SHP77 treated with DMSO at 0.1 percent for 48 hours (cell line): ENCODE results near the gene RPH3AL.
"Not testable (repeated sequence)": the region's sequence is repeated elsewhere in the genome, so short reads cannot be mapped to it uniquely, and the experiment has no call there.

ENCODE experiments used
- DNase-seq: peaks from one replicate; lab custom pipeline; 2025; lab: John Stamatoyannopoulos, UW

RPH3AL gene

DNA sequence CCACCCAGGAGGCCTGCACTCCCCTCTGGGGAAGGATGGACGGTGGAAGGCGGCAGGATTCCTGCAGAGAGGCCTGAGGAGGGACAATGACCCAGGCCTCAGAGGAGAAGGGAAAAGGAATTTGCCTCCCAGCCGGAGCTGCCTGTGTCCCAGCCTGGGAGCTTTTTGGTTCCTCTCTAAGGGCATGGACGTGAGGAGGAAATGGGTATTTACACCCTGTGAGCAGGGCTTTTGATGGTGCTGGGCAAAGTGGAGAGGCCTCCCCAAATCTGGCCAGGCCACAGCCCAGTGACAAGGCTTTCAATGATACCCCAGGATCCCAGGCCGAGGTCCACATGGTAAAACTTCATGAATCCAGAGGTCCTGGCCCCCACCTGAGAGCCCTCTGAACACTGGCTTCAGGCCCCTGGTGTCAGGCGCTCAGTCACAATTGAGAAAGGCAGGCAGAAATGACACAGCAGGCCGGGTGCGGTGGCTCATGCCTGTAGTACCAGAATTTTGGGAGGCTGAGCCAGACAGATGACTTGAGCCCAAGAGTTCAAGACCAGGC lies 115.1 kb downstream of the RPH3AL start:
- DNase-seq = no peak

DNA sequence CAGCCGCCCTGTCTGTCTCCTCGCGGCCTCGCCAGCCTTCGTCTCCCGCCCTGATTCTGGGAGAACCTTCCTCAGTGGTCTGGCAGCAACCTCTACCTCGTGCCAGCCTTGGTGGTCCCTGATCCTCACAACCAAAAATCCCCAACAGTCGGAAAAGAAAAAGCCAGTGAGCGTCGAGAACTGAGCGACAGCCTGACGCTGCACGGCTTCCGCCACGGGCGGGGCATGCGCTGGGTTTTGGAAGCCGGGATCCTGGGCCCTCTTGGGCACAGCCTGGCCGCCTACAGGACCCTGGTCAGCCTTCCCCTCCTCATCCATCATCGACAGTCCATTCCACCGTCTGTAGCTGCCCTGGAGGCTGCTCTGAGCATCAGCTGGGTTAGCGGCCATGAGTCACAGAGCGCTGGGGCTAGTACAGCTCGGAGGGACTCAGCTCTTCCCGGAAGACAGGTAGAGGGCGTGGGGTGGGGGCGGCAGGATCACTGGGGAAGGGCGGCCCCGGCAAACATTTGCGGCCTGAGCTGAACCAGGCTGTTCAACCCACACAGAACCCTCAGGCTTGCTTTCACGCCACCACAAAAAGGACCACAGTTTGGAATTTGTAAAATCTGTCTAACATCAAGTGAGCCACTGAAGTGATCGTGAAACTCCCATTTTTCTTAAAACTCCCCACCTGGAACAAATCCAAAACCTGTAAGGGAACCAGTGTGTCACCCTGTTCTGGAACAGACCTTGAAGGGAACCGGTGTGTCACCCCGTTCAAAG lies 115.8 kb downstream of the RPH3AL start:
- DNase-seq = no peak

DNA sequence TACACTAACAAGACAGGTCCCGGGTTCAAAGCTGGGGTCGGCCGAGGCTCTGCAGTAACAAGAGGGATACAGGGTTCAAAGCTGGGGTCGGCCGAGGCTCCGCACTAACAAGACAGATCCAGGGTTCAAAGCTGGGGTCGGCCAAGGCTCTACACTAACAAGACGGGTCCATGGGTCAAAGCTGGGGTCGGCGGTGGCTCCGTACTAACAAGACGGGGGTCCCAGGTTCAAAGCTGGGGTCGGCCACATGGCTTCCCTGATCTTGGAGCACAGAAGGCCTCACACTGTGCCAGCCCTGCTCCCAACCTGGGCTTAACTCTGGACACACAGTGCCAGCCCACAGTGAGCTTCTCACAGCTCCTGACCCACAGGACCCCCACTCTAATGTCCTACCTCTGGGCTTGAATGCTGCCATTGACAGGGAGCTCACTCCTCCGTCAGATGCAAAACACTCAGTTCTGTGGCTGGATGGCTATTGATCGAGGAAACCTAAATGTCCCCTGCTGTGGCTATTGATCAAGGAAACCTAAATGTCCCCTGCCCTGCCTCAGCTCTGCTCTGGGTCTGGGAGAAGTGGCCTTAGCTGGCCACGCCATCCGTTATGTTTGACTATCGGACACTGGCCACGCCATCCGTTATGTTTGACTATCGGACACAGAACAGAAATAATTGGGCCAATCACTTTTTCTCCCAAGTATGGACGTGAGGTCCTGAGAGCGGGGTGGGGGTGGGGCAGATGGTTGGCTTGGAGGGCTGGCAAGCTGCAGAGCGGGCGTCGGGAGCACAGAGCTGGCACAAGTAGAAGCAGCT lies 116.6 kb downstream of the RPH3AL start:
- DNase-seq = no peak

DNA sequence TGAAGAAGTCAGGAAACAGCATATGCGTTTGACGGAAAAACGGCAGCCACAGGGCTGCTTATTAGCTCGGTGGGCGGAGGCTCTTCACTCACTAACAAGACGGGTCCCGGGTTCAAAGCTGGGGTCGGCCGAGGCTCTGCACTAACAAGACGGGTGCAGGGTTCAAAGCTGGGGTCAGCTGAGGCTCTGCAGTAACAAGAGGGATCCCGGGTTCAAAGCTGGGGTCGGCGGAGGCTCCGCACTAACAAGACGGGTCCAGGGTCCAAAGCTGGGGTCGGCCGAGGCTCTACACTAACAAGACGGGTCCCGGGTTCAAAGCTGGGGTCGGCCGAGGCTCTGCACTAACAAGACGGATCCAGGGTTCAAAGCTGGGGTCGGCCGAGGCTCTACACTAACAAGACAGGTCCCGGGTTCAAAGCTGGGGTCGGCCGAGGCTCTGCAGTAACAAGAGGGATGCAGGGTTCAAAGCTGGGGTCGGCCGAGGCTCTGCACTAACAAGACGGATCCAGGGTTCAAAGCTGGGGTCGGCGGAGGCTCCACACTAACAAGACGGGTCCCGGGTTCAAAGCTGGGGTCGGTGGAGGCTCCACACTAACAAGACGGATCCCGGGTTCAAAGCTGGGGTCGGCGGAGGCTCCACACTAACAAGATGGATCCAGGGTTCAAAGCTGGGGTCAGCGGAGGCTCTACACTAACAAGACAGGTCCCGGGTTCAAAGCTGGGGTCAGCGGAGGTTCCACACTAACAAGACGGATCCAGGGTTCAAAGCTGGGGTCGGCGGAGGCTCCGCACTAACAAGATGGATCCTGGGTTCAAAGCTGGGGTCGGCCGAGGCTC lies 117.4 kb downstream of the RPH3AL start:
- not testable (repeated sequence) for DNase-seq

DNA sequence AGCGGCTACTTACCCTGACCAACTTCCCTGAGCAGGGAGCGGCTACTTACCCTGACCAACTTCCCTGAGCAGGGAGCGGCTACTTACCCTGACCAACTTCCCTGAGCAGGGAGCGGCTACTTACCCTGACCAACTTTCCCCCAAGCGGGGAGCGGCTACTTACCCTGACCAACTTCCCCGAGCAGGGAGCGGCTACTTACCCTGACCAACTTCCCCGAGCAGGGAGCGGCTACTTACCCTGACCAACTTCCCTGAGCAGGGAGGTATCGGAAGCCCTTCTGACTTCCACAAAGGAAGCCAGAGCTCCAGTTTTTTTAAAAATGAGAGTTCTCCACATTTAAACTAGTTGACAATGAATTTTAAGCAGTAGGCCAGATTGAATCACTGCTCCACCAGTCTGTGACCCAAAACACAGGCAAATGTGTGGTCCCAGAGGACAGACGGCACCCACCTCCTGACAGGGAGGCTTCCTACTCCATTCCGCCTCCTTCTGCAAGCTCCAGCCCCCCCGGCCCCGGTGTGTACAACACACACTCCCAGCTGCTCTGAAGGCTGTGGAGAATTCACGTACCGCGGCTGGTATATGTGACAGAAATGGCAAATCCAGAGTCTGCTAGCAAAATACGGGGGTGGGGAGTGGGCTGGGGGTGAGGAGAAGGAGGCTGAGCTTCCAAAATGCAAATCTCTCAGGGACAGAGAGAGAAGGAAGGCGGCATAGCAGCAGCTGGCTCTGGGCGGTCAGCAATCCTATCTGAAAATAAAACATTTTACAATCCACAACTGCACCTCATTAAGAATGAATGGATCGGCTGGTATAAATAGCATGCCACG lies 118.2 kb downstream of the RPH3AL start:
- not testable (repeated sequence) for DNase-seq

DNA sequence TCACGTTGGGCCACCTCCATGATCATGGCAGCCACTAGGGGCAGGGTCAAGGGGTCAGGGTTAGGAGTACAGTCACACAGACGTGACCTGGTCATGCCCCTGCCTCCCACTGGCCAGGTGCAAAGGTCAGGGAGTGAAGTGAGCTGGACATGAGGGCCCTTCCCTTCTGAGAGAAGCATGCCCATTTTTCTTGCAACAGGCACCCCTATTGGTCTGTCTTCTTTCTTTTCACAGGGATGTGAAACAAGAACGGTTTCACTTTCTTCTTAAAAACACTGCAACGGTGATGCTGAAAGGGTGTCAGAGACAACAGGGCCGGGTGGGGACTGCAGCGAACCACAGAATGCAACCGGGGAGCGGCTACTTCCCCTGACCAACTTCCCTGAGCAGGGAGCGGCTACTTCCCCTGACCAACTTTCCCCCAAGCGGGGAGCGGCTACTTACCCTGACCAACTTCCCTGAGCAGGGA lies 119.1 kb downstream of the RPH3AL start:
- DNase-seq = no peak

DNA sequence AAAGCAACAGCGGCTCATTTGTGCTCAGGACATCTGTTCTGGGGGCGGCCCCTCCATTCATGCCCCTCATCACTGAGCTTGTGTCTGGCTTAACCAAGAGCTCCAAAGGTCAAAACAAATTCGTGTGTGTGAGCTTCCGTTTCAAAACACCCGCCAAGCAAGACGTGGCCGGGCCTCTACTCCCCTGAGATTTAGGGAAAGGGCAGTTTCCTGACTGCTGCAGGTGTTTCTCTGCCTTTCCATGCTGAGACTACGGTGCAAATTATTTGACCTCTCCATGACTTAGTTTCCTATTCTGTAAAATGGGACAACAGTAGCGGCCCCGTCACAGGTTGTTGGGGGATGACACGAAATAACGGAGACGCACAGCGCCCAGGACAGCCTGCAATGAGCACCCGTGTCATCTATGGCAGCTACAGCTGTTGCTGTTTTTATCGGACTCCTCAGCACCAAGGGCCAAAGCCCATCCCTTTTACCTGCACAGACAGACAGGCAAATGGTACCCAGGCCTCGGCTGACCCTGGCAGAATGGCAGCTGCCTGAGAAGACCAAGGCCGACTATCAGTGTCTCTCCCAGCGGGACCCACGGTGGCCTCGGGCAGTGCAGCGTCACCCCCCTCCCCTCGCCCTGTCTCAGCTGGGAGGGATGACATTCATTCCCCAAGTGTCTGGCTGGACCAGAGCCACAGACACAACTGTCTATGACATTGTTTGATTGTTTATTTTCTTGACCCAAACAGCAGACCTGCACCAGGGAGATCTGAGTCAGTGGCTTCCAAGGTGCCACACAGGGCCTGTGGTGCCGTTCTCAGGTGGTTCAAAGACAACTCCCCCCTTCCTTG lies 120.4 kb downstream of the RPH3AL start:
- no peak for DNase-seq

DNA sequence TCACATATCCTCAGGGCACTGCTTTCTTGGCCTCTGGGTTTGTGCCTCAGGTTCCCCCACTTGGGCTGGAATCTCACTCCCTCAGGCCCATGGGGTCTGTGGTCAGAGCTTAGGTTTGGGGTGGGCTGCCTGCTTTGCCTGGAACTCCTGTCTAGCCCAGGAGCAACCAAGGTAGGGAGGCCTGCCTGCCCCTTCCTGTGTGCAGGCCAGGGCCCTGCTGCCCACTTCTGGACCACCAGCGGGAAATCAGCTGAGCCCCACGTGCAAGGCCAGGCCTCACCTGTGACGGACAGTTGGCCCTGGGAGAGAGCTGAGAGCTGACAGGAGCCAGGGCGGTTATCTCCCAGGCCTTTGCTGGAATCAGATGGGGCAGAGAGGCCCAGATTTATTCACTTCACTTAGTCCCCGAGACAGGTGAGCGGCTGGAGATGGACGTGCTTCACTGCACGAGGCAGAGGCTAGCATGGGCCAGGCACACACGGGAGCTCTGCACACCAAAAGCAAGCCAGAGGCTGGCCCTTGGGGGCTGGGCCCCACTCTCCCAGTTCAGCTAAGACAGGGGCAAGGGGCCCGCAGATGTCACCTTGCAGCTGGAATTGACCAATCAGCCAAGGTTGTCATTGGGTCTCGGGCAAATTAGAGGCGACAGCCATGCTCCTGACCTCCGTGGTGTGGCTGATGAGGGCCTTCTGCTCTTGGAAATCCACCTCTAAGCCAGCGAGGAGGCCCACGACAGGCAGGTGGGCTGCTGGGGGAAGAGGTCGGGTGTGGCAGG lies 121.2 kb downstream of the RPH3AL start:
- DNase-seq = no peak

DNA sequence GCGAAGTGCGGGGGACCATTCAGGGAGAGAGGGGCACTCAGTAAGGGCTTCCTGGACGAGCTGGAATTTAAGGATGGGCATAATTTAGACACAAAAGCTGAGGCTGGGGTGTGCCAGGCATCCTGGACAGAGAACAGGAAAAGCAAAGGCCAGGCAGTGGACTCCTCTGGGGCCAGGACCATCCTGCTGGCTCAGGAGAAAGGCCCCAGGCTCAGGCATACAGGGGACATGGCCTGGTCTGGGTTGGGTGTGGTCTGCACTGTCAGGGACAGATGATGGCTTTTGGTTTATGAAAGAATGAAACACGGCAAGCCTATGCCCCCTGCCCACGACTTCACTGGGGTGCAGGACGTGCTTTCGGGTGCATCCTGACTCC lies 122.2 kb downstream of the RPH3AL start:
- no peak for DNase-seq

DNA sequence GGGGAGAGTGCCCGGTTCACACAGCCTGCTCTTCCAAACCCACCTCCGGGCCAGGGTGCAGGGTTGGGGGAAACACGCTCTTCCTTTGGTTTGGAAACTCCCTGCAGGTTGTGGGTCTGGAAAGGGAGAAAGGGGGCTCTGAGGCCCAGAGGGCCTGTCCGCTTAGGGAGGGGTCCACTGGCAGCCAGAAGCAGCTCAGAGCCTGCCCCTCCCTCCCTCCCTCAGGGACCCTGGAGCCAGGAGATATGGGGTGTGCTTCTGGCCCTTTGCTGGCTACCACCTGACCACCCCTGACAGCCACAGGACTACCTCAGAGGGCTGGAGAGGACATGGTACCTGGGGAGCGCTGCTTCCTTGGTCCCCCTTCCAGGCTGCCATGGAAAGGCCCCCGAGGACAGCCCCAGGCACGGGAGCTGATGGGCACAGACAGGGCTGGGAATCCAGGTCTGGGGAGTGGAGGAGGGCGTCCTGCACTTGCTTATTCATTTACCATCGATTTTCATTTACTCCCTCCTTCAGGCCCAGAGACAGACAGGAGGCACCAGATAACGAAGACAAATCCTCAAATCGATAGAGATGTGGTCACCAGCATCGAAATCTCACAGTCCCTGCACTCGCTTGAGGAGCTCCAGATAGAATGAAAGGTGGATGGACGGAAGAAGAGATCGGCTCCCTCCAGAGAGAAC lies 122.8 kb downstream of the RPH3AL start:
- DNase-seq = no peak

DNA sequence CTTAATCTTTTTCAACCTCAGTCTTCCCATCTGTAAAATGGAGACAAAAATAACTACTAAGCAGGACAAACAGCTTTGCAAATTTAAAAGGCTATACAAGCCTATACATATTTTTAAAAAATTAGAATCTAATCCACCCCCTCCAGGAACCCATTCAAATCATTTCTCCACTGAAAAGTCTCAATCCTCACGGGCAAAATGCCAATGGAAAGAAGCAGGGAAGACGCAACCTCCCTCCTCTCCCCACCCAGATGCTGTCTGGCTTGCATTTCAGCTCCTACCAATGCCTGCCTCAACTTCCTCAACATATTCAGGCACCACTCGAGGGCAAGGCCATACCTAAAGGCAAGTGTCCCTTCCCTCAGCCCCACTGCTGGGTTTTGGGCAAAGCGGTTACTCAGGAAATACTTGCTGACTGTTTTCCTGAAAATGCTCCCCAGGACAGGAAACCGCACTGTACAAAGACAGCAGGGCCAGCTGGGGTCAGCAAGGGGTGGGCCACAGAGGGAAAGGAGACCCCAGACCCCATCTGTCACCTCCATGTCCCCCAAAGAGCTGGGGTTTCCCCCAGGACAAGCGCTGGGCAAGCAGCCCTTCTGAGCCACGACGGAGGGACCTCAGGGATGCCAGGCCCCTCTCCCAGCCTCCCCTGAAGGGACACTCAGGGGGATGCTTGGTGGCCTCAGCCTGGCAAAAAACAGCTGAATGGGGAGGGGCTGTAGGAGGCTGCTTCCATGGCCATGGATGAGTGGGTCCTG lies 123.5 kb downstream of the RPH3AL start:
- DNase-seq = no peak

DNA sequence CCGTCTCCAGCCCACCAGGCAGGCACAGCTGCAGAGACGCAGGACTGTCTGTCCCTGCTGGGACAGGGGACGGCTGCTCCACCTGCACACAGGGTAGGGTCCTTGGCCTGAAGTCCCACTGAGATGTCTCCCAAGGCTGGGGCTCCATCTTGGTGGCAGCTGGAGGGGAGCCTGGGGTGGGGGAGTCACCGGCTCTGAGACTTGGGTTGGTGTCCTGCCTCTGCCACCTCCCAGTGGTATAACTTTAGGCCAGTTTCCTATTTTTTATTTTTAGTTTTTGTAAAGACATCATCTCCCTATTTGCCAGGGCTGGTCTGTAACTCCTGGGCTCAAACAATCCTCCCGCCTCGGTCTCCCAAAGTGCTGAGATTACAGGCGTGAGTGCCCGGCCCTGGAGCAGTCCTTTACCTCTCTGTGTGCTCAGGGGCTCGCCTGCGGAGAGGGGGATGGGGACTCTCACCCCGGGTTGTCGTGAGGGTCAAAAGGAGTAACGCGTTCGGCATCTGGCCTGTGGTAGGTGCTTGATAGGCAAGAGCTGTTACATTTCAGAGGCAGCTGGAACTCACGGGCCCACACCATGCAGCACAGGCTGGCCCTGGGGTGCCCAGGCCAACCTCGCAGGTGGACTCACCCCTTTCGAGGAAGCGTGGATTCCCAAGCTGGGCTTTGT lies 124.5 kb downstream of the RPH3AL start:
- DNase-seq = no peak

DNA sequence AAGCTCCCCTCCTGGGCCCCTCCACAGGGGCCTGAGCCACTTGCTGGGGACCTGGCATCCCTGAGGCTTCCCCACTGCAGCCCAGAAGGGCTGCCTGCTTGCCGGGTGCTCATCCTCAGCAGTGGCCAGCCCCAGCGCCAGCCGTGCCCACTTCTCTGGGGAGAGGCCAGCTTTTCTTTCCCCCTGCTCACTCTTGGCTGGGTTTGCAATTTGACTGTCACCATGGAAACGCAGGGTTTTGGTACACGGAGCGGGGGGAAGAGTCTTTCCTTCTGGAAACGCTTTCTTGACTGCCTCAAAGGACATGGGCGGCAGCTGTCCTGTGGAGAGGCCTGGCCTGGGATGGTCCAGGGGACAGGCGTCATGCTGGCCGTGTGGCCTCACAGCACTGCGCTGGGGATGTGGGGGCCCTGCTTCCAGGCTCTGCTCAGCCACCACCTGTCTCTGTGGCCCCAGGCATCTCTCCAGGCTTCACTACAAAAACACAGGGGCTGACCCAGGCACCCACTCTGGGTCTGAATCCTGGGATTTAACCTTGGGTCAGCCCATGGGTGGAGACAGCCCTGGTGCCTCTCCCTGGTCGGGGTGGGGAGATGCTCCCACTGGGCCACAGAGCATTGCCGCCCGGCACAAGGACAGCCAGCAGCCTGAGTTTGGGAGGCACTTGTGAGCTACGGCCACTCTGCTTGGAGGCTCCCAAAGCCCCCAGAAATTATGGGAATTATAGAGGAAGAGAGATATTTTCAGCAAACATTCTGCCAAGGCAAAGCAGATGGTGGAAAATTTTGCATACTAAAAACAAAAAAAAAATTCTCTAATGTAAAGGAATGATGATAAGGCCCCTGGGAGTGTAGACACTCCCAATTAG lies 125.3 kb downstream of the RPH3AL start:
- DNase-seq = no peak

DNA sequence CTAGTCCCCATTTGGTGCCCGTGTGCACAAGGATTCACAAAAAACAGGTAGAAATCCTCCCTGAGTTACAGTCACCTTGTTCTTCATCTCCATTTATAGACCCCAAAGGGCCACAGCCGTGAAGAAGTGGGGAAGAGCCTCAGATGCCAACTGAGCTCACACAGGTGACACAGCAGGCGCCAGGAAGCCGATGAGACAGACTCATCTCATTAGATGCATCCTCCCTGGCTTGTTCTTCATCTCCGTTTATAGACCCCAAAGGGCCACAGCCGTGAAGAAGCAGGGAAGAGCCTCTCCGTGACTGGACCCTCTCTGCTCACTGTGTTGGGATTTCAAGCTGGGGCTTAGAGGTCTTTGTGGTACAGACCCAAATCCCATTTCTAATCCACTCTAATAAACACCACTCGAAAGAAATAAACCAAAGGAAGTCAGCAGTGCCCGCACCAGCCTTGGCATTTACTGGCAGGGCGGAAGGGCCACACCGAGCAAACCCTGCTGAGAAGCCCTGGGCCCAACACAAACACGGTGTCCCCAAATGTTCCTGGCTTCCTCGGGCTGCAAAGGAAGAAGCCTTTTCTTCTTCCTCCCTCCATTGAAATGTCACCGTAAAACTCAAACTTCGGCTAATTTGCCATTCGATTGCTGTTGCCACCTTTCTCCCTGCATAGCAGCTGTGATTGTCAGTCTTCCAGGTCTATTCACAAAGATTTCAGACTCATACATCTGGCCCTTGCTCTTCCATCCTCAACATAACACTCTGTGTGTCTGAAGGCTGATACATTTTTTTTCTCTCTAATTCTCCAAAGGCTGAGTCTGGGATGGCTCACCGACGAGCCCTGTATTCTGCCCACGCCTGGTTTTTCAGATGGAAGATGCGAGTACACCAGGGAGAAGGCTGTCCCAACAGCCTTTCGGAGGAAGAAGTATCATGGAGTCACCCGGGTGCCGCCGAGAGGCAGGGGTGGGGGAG lies 126.2 kb downstream of the RPH3AL start:
- DNase-seq = no peak

DNA sequence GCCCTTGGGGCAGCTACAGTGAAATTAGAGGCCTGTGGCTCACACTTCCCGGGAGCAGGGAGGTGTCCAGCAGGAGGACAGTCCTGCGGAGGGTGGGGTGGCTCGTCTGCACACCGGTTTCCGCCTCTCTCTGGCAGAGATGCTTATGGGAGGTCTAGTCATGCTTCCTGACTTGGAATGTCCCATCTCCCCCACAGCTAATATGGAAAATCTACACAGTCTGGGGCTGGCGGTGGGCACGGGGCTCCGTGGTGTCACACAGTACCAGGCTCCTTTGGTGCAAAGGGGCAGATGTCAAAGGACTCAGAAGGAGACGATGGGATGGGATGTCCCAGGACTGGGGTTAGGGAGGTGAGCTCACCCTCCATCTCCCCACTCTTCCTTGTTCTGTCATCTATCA lies 127.1 kb downstream of the RPH3AL start:
- no peak for DNase-seq
